Measurements from ENCODE around the gene VAV2. TPM values are rescaled to one million over a fixed set of nuclear protein-coding genes. Genes with fewer than 3 reads are reported as not detected.

VAV2 gene
- total RNA-seq, 1 donor from 2014 or later, result 8.3 TPM

DNA sequence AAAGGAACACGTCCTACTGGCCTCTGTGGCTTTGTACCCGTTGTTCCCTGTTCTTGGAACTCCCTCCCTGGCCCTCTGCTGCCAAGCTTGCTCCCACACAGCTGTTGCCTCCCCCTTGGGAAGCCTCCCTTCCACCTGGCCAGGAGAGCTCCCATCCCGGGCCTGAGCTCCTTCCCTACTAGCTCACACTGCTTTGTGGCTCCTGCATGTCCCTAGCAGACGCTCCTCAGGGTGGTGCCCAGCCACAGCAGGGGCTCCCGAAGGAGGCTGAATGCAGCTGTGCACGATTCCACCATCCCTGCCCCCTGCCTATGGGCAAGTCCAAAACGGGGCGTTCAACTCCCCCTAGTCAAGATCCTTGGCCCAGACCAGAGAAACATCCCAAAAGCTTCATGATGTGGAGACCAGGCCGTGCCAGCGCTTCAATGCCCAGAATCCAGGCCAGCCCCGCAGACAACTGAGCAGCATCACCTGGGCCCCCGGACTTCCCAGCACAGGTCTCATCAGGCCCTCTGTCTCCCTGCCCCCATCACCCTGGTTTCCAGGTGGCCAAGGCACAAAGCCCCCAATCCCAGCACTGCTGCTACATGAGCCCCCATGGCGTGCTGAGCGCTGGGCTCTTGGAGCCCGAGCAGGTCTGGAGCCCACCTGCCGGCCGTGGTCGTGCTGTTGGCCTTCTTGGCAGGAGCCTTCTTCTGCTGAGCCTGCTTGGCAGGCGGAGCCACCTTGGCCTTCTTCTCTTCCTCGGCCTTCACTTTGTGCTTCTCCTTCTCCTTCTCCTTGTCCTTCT, 47.5 kb upstream of the VAV2 start:
- intact Hi-C loops (cut with DNase I), result no loop called here
- no peak for DNase-seq (ENCODE audit: extremely low spot score in 2 of 2)
- Histone ChIP-seq H3K36me3 (peaks cover 0 to 83% of the 10 kb centered on the region in 2 donors), H3K27me3 (no peaks in the 10 kb centered on the region), H3K27ac (no peak overlapping the region), H3K9me3 (peaks cover 3% of the 10 kb centered on the region), H3K4me3 (no peak overlapping the region), H3K4me1 (no peaks in the 10 kb centered on the region)
- TF ChIP-seq, protein P1, sequence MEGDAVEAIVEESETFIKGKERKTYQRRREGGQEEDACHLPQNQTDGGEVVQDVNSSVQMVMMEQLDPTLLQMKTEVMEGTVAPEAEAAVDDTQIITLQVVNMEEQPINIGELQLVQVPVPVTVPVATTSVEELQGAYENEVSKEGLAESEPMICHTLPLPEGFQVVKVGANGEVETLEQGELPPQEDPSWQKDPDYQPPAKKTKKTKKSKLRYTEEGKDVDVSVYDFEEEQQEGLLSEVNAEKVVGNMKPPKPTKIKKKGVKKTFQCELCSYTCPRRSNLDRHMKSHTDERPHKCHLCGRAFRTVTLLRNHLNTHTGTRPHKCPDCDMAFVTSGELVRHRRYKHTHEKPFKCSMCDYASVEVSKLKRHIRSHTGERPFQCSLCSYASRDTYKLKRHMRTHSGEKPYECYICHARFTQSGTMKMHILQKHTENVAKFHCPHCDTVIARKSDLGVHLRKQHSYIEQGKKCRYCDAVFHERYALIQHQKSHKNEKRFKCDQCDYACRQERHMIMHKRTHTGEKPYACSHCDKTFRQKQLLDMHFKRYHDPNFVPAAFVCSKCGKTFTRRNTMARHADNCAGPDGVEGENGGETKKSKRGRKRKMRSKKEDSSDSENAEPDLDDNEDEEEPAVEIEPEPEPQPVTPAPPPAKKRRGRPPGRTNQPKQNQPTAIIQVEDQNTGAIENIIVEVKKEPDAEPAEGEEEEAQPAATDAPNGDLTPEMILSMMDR (IDR thresholded peaks at IDR 0.05), result no peak
- TF ChIP-seq POLR2A (IDR thresholded peaks at IDR 0.05), result no peak
- no peak for TF ChIP-seq POLR2AphosphoS5 (IDR thresholded peaks at IDR 0.05; ENCODE audit: insufficient read depth in 1 of 2, low read depth in 1 of 2)

DNA sequence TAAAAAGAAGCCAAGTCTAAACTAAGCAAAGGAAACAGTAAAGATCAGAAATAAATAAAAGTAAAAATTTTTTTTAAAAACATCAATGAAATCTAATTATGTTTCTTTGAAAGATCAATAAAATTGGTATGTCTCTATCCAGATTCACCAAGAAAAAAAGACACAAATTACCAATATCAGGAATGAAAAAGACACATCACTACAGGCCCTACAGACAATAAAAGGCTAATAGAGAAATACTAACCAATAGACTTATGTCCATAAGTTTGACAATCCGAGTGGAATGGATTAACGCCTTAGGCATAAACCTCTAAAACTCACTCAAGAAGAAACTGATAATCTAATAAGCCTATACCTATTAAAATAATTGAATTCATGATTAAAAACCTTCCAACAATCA, 45.5 kb upstream of the VAV2 start:
- peaks cover 0 to 86% of the 10 kb centered on the region in 2 donors for H3K36me3 ChIP-seq
- H3K4me3 ChIP-seq, result no peak overlapping the region
- H3K4me1 ChIP-seq, result no peaks in the 10 kb centered on the region
- no peak overlapping the region for H3K27ac ChIP-seq
- peaks cover 3% of the 10 kb centered on the region for H3K9me3 ChIP-seq
- no peaks in the 10 kb centered on the region for H3K27me3 ChIP-seq
- TF ChIP-seq POLR2AphosphoS5 (IDR thresholded peaks at IDR 0.05; ENCODE audit: insufficient read depth in 1 of 2, low read depth in 1 of 2), result no peak
- TF ChIP-seq POLR2A (IDR thresholded peaks at IDR 0.05), result no peak
- TF ChIP-seq, protein P1 (IDR thresholded peaks at IDR 0.05), result no peak
- DNase-seq (ENCODE audit: extremely low spot score in 2 of 2), result no peak
- intact Hi-C loops (cut with DNase I), result no loop called here

DNA sequence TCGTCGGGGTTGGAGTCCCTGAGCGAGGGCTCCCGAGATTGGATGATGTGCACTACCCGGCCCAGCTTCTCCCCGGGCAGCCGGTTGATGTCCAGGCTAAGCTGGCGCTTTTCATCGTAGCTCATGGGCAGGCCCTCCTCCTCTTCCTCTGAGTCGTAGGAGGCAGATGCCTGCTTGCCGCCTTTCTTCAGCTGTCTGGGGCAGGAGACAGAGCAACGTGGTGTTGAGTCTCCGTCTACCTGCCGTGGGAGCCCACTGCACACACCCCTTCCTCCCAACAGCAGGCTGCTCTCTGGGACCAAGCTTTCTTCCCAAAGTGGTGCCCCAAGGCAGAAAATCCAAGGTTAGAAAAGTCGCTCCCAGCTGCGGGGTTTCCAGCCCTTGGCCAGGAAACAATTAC, 44.0 kb upstream of the VAV2 start:
- no peak overlapping the region for H3K27ac ChIP-seq
- H3K36me3 ChIP-seq, result peaks cover 0 to 86% of the 10 kb centered on the region in 2 donors
- intact Hi-C loops (cut with DNase I), result no loop called here
- H3K4me3 ChIP-seq, result no peak overlapping the region
- peaks cover 3% of the 10 kb centered on the region for H3K9me3 ChIP-seq
- no peak for DNase-seq (ENCODE audit: extremely low spot score in 2 of 2)
- no peak for TF ChIP-seq POLR2AphosphoS5 (IDR thresholded peaks at IDR 0.05; ENCODE audit: insufficient read depth in 1 of 2, low read depth in 1 of 2)
- TF ChIP-seq, protein P1 (IDR thresholded peaks at IDR 0.05), result no peak
- no peaks in the 10 kb centered on the region for H3K27me3 ChIP-seq
- H3K4me1 ChIP-seq, result no peaks in the 10 kb centered on the region

DNA sequence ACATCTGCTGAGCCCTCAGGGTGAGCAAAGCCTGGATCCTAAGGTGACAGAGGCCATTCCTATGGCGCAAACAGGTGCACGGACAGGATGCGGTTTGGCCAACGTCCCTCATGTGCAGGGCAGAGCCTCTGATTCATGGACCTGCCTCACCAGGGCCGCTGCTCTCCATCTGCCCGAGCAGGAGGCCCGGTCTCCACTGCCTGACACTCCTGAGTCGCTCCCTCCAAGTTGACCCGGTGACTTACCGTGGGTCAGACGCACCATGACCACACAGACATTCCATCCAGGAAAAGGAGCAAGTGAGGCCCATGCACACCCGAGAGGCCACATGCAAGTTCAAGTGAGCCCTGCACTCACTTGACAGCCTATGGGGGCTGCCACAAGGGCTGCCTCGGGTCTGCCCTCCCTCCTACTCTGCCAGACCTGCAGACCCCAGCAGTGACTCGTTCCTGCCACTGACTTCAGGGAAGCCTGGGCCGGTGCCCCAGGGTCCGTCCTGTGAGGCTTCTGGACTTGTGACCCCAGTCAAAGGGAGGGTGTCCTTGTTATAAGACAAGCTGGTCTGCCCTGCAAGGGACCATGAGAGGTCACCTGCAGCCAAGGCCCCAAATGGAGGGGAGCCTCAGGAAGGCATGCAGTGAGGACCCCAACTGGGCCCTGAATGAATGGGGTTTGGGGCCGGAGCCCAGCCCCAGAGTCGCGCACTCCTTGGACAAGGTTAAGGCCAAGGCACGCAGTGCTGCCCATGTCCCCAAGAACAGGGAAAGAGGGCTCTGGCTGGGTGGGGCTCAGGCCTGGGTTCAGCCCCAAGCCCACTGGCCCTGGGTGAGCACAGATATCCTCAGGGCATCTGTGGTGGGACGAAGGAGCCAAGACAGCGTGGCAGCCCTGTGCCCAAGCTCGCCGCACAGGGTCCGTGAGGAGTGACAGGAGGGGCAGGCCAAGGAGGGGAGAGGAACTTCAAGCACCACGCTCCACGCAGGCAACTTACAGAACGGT, 43.2 kb upstream of the VAV2 start:
- peaks cover 0 to 85% of the 10 kb centered on the region in 2 donors for H3K36me3 ChIP-seq
- H3K4me3 ChIP-seq, result no peak overlapping the region
- H3K27ac ChIP-seq, result no peak overlapping the region
- TF ChIP-seq POLR2A (IDR thresholded peaks at IDR 0.05) (no peak), POLR2AphosphoS5 (IDR thresholded peaks at IDR 0.05; ENCODE audit: insufficient read depth in 1 of 2, low read depth in 1 of 2) (no peak)
- TF ChIP-seq, protein P1 (IDR thresholded peaks at IDR 0.05), result no peak
- H3K9me3 ChIP-seq, result peaks cover 3% of the 10 kb centered on the region
- H3K27me3 ChIP-seq, result no peaks in the 10 kb centered on the region
- DNase-seq (ENCODE audit: extremely low spot score in 2 of 2), result no peak
- intact Hi-C loops (cut with DNase I), result no loop called here
- no peaks in the 10 kb centered on the region for H3K4me1 ChIP-seq
